Suprapubic skin (tissue), 4 donors: ENCODE data around the gene TIMM44. TPM values are rescaled to one million over a fixed set of nuclear protein-coding genes. Genes with fewer than 3 reads are reported as not detected.

Experiments
- DNase-seq, 2 donors: peaks; one replicate each; pipeline ENCODE4 v3.0.0-alpha.2; 2019; ENCODE audit warnings: low spot score in 2 of 2
- H3K27ac ChIP-seq: fragments of 200-600 bp; sonication (generic); one replicate; pipeline ENCODE4 v1.5.1; 2019
- H3K27me3 ChIP-seq: fragments of 200-600 bp; sonication (generic); one replicate; pipeline ENCODE4 v1.5.1; 2019
- H3K36me3 ChIP-seq: fragments of 200-600 bp; sonication (generic); one replicate; pipeline ENCODE4 v1.5.1; 2019
- H3K4me1 ChIP-seq: fragments of 200-600 bp; sonication (generic); one replicate; pipeline ENCODE4 v1.5.1; 2019
- H3K4me3 ChIP-seq: fragments of 200-600 bp; sonication (generic); one replicate; pipeline ENCODE4 v1.5.1; 2019; ENCODE audit warnings: mild to moderate bottlenecking
- H3K9me3 ChIP-seq: fragments of 200-600 bp; sonication (generic); one replicate; pipeline ENCODE4 v1.5.1; 2019
- EP300 ChIP-seq: sonication (generic); formaldehyde crosslinking; IDR thresholded peaks from one replicate; pipeline ENCODE4 v1.6.1; 2017; ENCODE audit warnings: antibody characterized with exemption
- POLR2A ChIP-seq, 2 donors: fragments of 450-650 bp; IDR thresholded peaks; one replicate each; pipeline ENCODE4 v1.6.1; 2017; ENCODE audit warnings: antibody characterized with exemption in 2 of 2, mild to moderate bottlenecking in 2 of 2, moderate library complexity in 2 of 2
- POLR2AphosphoS5 ChIP-seq, 3 donors: sonication (generic); formaldehyde crosslinking; IDR thresholded peaks; one replicate each; pipeline ENCODE4 v1.6.1; 2017; ENCODE audit warnings: antibody characterized with exemption in 3 of 3
- WGBS: methylation state at CpG from one replicate; pipeline ENCODE4 v1.1.5; 2018; 5-methylcytosine and 5-hydroxymethylcytosine counted together
- total RNA-seq, 4 donors: library from RNA; depleted of rRNA; stranded (reverse); fragments of >200 nt; gene quantifications; one replicate each; pipeline ENCODE4 v1.1.0, GENCODE V29; 2016
- TF ChIP-seq, protein P1 (sequence below), 2 donors: fragments of 200-600 bp in 1 of 2; fragments of 450-650 bp in 1 of 2; sonication (generic) in 1 of 2; IDR thresholded peaks; one replicate each; pipeline ENCODE4 v1.5.1; 2016 to 2019; ENCODE audit warnings: antibody characterized with exemption in 2 of 2, mild to moderate bottlenecking in 1 of 2, moderate library complexity in 1 of 2

The TIMM44 gene
- total RNA-seq, 4 donors from 2014 or later, result 34.6 to 85.1 (median 54.5) TPM

DNA sequence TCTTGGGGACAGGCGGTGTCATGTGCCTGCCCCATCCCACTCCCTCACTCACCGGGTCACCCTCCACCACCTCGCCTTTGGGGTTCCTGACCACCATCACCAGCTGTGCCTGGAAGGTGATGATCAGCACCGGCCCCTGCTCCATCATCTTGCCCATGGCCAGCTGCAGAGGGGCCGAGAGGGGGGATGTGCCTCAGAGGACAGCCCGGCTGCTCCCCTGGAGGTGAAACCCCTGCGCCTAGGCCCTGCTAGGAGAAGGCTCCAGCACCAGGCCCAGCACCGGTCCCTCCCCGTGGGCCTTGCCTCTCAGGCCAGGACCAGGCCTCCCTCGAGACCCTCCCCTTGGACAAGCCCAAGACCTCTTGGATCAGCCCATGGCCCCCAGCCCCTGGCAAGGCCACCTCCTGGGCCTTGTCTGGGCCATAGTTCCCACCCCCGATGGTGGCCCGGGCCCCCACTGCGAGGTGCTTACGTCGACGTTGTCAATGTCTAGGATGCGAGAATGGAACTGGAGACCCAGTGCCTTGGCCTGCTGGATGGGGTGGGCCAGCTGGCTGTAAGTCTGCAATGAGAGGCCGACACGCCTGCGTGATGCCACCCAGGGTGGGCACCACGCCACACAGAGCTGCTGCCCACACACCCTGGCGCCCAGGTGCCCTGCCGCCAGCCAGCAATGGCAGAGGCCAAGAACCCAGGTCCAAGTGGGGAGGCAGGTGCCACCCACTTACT, 15.7 kb downstream of the TIMM44 start:
- Histone ChIP-seq H3K27ac (peak overlapping the region; percentile 76), H3K4me1 (peaks cover 65% of the 10 kb centered on the region), H3K9me3 (no peaks in the 10 kb centered on the region), H3K36me3 (peaks cover 32% of the 10 kb centered on the region), H3K27me3 (no peaks in the 10 kb centered on the region), H3K4me3 (no peak overlapping the region)
- peak in 1 of 2 donors; percentile 68 for DNase-seq
- no peak for TF ChIP-seq POLR2AphosphoS5 (IDR thresholded peaks at IDR 0.05)
- WGBS, result 85% methylated on average over 5 of the region's 23 CpGs

DNA sequence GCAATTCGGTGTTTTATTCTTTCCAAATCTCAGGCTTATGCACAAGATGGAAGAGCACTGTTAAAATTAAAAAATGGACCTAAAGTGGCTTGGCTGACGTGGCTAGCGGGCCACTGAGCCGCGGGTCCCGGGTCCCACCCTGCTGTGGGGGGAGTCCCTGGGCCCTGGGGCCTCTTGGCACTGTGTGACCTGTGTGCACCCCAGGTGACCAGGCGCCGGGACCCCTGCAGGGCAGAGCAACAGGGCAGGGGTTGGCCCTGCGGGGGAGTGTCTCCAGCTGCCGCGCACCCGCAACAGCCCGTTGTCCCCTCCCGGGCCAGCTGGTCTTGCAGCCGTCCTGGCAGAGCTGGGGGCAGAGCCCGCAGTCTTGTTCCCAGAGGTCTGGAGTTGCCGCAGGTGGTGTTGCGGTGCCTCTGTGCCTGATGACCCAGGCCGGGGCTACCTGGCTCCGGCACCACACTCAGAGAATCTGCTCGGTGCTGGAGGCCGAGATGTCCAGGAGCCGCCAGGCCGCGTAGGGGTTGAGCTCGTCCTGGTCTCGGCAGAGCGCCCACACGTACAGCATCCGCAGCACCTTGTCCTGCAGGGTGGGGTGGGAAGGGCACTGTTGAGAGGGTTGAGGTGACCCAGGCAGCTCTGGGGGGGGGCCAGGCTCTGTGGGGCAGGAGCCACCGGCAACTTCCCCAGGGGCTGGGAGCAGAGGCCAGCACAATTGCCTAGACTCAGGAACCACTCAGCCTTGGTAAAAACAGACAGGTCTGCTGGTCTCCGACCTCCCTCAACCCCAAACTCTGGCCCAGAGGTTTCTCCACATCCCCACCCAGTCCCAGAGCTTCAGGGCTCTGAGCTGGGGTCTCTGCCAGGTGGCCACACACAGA, 16.5 kb downstream of the TIMM44 start:
- Histone ChIP-seq H3K4me3 (peak overlapping the region; percentile 66), H3K27ac (no peak overlapping the region), H3K27me3 (no peaks in the 10 kb centered on the region), H3K9me3 (no peaks in the 10 kb centered on the region), H3K36me3 (peaks cover 32% of the 10 kb centered on the region), H3K4me1 (peaks cover 73% of the 10 kb centered on the region)
- no peak for TF ChIP-seq POLR2A (IDR thresholded peaks at IDR 0.05)
- no peak for TF ChIP-seq EP300
- TF ChIP-seq, protein P1, sequence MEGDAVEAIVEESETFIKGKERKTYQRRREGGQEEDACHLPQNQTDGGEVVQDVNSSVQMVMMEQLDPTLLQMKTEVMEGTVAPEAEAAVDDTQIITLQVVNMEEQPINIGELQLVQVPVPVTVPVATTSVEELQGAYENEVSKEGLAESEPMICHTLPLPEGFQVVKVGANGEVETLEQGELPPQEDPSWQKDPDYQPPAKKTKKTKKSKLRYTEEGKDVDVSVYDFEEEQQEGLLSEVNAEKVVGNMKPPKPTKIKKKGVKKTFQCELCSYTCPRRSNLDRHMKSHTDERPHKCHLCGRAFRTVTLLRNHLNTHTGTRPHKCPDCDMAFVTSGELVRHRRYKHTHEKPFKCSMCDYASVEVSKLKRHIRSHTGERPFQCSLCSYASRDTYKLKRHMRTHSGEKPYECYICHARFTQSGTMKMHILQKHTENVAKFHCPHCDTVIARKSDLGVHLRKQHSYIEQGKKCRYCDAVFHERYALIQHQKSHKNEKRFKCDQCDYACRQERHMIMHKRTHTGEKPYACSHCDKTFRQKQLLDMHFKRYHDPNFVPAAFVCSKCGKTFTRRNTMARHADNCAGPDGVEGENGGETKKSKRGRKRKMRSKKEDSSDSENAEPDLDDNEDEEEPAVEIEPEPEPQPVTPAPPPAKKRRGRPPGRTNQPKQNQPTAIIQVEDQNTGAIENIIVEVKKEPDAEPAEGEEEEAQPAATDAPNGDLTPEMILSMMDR (IDR thresholded peaks at IDR 0.05), result no peak
- TF ChIP-seq POLR2AphosphoS5 (IDR thresholded peaks at IDR 0.05), result no peak
- peak in 1 of 2 donors; percentile 70 for DNase-seq
- WGBS, result 71% methylated on average over 7 of the region's 32 CpGs

DNA sequence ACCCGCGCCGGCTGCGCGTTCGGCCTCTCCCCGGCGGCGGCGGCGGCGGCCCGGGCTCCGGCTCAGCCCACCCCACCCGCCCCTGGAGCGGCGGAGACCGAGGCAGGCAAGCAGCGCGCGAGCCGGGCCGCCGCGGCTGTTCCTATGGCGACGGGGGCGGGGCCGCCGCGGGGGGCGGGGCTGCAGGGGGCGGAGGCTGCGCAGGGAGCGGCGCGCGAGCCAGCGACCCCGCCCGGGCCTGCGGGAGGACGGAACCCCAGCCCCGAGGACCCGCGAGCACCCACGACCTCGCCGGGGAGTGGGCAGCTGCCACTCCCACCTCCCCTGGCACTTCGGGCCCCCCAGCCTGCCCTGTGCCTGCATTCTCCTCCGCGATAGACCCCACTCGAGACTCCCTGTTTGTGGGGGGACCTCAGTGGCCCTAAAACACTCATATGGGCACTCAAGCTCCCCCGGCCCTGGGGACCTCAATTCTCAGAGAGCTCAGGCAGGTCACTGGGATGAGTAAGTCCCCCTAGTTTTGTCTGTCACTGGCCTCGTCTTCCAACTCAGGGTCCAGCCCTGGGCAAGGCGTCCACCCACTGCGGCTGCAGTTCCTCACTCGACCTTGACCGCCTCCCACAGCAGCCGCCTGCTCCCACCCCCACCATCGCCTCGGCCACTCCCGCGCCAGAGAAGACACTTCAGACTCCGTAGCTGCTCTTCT, 17.3 kb downstream of the TIMM44 start, which contains the start of gene CTXN1:
Gene CTXN1 (minus strand): TSS at position 115 of the 706 bp plus-strand sequence. CDS start 597 bp downstream, outside the sequence.
- TF ChIP-seq EP300 (no peak), POLR2AphosphoS5 (IDR thresholded peaks at IDR 0.05) (no peak)
- no peaks in the 10 kb centered on the region for H3K27me3 ChIP-seq
- no peaks in the 10 kb centered on the region for H3K9me3 ChIP-seq
- 16% methylated on average over 34 of the region's 65 CpGs for WGBS
- peak within 1 kb of the TSS; percentile 7 for H3K27ac ChIP-seq
- peaks cover 26% of the 10 kb centered on the region for H3K36me3 ChIP-seq
- H3K4me1 ChIP-seq, result peaks cover 81% of the 10 kb centered on the region
- peak within 1 kb of the TSS; percentile 66 for H3K4me3 ChIP-seq
- peak in 1 of 2 donors; percentile 72 for DNase-seq

DNA sequence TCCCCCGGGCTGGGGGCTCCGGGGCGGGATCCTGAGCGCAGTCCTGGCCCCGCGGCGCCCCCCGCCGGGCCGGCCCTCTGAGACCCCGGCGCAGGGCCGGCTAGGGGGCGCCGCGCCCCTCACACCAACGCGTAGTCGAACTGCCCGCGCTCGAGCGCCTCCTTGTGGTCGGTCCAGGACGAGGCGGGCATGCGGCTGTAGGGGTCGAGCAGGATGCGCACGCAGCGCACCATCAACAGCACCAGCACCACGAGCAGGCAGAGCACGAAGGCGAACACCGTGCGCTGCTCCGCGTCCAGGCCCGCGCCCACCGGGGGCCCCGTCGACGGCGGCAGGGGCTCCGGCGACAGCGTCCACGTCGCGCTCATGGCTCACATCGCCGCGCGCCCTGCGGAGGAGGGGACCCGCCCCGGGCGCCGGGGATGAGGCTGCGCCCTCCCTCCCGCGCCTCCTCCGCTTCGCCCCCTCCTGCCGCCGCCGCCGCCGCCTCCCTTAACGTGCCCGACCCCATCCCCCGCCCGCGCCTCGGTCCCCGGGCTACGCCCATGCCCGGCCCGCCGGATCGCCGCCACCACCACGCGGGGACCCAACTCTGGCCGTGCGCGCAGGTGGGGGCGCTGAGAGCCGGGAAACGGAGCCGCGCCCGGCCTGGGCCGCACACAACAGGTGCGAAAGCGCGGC, 18.2 kb downstream of the TIMM44 start:
- 1% methylated on average over 15 of the region's 98 CpGs for WGBS
- no peak for TF ChIP-seq POLR2A (IDR thresholded peaks at IDR 0.05)
- no peak for TF ChIP-seq EP300
- TF ChIP-seq, protein P1 (IDR thresholded peaks at IDR 0.05), result peak; percentile 44 to 94
- no peak for TF ChIP-seq POLR2AphosphoS5 (IDR thresholded peaks at IDR 0.05)
- peak in 1 of 2 donors; percentile 84 for DNase-seq
- no peaks in the 10 kb centered on the region for H3K9me3 ChIP-seq
- peaks cover 85% of the 10 kb centered on the region for H3K4me1 ChIP-seq
- H3K27me3 ChIP-seq, result no peaks in the 10 kb centered on the region
- H3K36me3 ChIP-seq, result peaks cover 18% of the 10 kb centered on the region
- H3K4me3 ChIP-seq, result peak overlapping the region; percentile 66
- H3K27ac ChIP-seq, result no peak overlapping the region

DNA sequence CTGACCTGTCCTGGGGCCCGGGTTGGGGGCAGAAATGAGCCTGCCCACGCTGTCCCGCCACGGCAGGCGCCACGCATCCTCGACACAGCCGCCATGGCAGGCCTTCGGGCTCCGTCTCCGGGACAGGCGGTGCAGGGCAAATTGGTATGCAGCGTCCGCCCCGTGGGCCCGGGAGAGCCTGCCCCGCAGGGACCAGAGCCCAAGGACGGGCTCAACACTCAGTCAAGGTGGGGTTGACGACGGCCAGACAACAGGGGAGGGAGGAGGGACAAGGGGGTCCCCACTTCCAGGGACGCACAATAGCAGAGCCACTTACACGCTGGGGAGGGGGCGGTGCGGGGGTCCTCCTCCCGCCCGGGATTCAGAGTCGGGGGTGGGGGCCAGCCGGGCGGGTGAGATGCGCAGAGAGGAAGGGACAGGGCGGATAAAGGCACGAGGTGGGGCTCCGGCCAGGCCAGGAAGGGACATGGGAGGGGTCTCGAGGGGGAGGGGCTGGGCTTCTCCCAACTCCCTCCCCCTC, 18.8 kb downstream of the TIMM44 start:
- peak in 1 of 2 donors; percentile 76 for DNase-seq
- Histone ChIP-seq H3K27ac (no peak overlapping the region), H3K27me3 (no peaks in the 10 kb centered on the region), H3K9me3 (no peaks in the 10 kb centered on the region), H3K36me3 (peaks cover 16% of the 10 kb centered on the region), H3K4me1 (peaks cover 83% of the 10 kb centered on the region), H3K4me3 (peak overlapping the region; percentile 66)
- WGBS, result 34% methylated on average over 13 of the region's 34 CpGs
- no peak for TF ChIP-seq POLR2AphosphoS5 (IDR thresholded peaks at IDR 0.05)
- TF ChIP-seq, protein P1 (IDR thresholded peaks at IDR 0.05), result no peak
- TF ChIP-seq EP300, result no peak
- no peak for TF ChIP-seq POLR2A (IDR thresholded peaks at IDR 0.05)
